HFFc6 (cell line): Measurements from ENCODE around the gene HLA-E. TPM values are rescaled to one million over a fixed set of nuclear protein-coding genes. Genes with fewer than 3 reads are reported as not detected.
"Not testable (repeated sequence)": the region's sequence is repeated elsewhere in the genome, so short reads cannot be mapped to it uniquely, and the experiment has no call there.

Experiments
- DNase-seq: peaks from one replicate; pipeline ENCODE4 v3.0.0-alpha.2; 2018
- H3K27ac Mint-ChIP-seq: 2 replicates; pipeline ENCODE4 v1.8.0; 2020; ENCODE audit warnings: mild to moderate bottlenecking, mixed read lengths
- H3K27me3 Mint-ChIP-seq: 2 replicates; pipeline ENCODE4 v1.8.0; 2021; ENCODE audit warnings: mild to moderate bottlenecking, moderate library complexity, mixed read lengths; ENCODE audit not compliant: insufficient read depth
- H3K36me3 Mint-ChIP-seq: 2 replicates; pipeline ENCODE4 v1.8.0; 2021; ENCODE audit warnings: low read depth, mixed read lengths
- H3K4me1 Mint-ChIP-seq: 2 replicates; pipeline ENCODE4 v1.8.0; 2020; ENCODE audit warnings: low read depth, mixed read lengths
- H3K4me3 Mint-ChIP-seq: 2 replicates; pipeline ENCODE4 v1.8.0; 2020; ENCODE audit warnings: mild to moderate bottlenecking, moderate library complexity, mixed read lengths
- H3K9me3 Mint-ChIP-seq: 2 replicates; pipeline ENCODE4 v1.8.0; 2020; ENCODE audit warnings: mild to moderate bottlenecking, mixed read lengths
- CTCF ChIP-seq: fragments of 200-600 bp; sonication (generic); IDR thresholded peaks from 2 replicates; pipeline ENCODE4 v1.5.0; 2021; ENCODE audit warnings: antibody characterized with exemption, mild to moderate bottlenecking
- total RNA-seq, 6 experiments: library from RNA; stranded (reverse); fragmentation: NEBNext Ultra II Directional; extraction: Animal tissue kit (Norgen Biotek cat#: 25700); gene quantifications; 2 replicates in 1 of 6; 3 replicates in 5 of 6; pipeline ENCODE4 v1.2.3, GENCODE V29; 2021

Gene HLA-E
- total RNA-seq, 6 experiments from 2014 or later, result 122 to 131 (median 126) TPM

- peak; percentile 37 for DNase-seq
Observed at GRCh38 chr6:30481965-30482644, 7.2 kb upstream of the HLA-E start.

DNA sequence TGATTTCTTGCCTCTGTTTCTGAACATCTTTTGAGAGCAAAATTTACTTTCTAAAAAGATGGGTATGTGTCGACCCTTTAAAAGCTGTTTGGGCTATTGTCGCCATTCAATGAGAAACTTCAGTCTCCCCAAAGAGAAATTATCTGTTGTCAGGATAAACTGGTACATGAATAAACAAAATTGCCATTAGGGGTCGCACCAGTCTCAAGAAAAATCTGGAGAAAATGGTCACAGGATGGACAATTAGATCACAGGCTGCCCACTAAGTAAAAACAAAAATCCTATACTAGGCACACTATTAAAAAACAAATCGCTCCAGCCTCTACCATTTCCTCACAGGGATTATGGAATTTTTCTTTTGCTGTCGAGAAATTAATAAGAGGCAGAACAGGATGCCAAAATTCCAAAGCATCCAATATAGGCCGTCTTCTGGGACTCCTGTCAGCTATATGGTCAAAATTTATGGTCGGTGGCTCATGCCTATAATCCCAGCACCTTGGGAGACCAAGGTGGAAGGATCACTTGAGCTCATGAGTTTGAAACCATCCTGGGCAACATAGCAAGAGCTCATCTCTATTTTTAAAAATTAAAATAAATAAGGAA lies 5.5 kb upstream of the HLA-E start:
- Mint-ChIP-seq H3K9me3 (no peaks in the 10 kb centered on the region), H3K27ac (no peak overlapping the region), H3K4me3 (no peak overlapping the region), H3K27me3 (peaks cover 31% of the 10 kb centered on the region), H3K4me1 (peaks cover 20% of the 10 kb centered on the region), H3K36me3 (no peaks in the 10 kb centered on the region)
- peak; percentile 86 for TF ChIP-seq CTCF
- DNase-seq, result peak; percentile 62

More at GRCh38 chr6:30481965-30482644, 7.2 kb upstream of the HLA-E start:
- H3K27ac Mint-ChIP-seq, H3K9me3 Mint-ChIP-seq, H3K36me3 Mint-ChIP-seq: not testable (repeated sequence)
- H3K4me3 Mint-ChIP-seq, result peak overlapping the region; percentile 82
- H3K4me1 Mint-ChIP-seq, result peaks cover 20% of the 10 kb centered on the region
- H3K27me3 Mint-ChIP-seq, result peaks cover 45% of the 10 kb centered on the region
- TF ChIP-seq CTCF, result peak; percentile 83

GRCh38 chr6:30485236-30485635 lies 4.1 kb upstream of the HLA-E start:
- no peak for DNase-seq
- no peak overlapping the region for H3K27ac Mint-ChIP-seq
- H3K9me3 Mint-ChIP-seq, result no peaks in the 10 kb centered on the region
- no peak overlapping the region for H3K4me3 Mint-ChIP-seq
- TF ChIP-seq CTCF, result no peak
- peaks cover 24% of the 10 kb centered on the region for H3K27me3 Mint-ChIP-seq
- peaks cover 28% of the 10 kb centered on the region for H3K4me1 Mint-ChIP-seq
- peaks cover 3% of the 10 kb centered on the region; the same call in 1 of the 2 replicates for H3K36me3 Mint-ChIP-seq

DNA sequence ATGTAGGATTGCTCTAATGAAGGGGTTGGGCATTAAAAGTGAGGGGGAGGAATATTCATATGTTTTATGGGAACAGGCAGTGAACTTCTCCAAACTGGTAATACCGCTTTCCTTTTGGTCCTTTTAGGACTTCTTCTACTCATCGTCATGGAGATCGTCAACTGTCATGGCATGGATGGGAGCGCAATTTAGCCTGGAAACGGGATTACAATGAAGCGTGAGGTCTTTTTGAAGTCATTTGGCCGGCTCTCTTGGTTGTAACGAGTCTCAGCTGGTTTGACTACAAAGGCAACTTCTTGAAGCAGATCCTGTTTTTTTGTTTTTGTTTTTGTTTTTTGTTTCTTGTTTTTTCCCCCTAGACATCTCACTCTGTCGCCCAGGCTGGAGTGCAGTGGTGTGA lies 1.4 kb upstream of the HLA-E start:
- Mint-ChIP-seq H3K36me3 (peaks cover 17% of the 10 kb centered on the region), H3K4me3 (no peak overlapping the region), H3K27me3 (peaks cover 5% of the 10 kb centered on the region), H3K4me1 (peaks cover 18% of the 10 kb centered on the region), H3K9me3 (no peaks in the 10 kb centered on the region), H3K27ac (no peak overlapping the region)
- no peak for TF ChIP-seq CTCF
- DNase-seq, result no peak

DNA sequence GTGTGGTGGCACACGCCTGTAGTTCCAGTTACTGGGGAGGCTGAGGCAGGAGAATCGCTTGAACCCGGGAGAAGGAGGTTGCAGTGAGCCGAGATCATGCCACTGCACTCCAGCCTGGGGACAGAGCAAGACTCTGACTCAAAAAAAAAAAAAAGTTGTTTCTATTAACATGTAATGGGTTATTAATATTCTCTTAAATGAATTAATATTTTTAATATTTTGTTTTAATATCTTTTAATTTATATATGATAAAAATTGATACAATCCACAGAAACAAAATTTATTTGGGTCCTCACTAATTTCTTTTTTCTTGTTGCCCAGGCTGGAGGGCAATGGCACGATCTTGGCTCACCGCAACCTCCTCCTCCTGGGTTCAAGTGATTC lies 620 bp upstream of the HLA-E start:
- Mint-ChIP-seq H3K27ac (peak overlapping the region; percentile 95), H3K36me3 (peaks cover 21% of the 10 kb centered on the region), H3K4me3 (peak overlapping the region; percentile 91), H3K4me1 (peaks cover 18% of the 10 kb centered on the region)
- not testable (repeated sequence) for DNase-seq, H3K9me3 Mint-ChIP-seq, H3K27me3 Mint-ChIP-seq

DNA sequence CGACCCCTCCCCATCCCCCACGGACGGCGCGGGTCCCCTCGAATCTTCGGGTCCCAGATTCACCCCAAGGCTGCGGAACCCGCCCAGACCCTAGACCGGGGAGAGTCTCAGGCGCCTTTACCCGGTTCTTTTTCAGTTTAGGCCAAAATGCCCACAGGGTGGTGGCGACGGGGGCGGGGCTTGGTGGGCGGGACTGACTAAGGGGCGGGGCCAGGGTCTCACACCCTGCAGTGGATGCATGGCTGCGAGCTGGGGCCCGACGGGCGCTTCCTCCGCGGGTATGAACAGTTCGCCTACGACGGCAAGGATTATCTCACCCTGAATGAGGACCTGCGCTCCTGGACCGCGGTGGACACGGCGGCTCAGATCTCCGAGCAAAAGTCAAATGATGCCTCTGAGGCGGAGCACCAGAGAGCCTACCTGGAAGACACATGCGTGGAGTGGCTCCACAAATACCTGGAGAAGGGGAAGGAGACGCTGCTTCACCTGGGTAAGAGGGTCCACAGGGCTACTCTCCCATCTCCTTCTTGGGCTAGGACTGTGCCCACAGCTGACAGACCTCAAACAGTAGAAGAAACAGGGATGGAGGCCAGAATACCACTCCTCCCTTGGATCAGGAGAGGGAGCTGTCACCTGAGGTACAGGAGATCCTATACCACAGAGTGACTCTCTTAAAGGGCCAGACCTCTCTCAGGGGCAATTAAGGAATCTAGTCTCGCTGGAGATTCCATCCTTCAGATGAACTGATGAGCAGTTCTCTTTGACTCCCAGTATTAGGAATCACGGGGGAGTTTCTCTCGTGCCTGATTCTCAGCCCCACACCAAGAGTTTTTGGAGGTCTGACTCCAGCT lies 942 bp downstream of the HLA-E start:
- H3K4me3 Mint-ChIP-seq, result peak overlapping the region; percentile 91
- no peak for TF ChIP-seq CTCF
- DNase-seq, result no peak
- peak overlapping the region; percentile 95 for H3K27ac Mint-ChIP-seq
- peaks cover 3% of the 10 kb centered on the region for H3K27me3 Mint-ChIP-seq
- H3K36me3 Mint-ChIP-seq, result peaks cover 26% of the 10 kb centered on the region
- no peaks in the 10 kb centered on the region for H3K9me3 Mint-ChIP-seq
- H3K4me1 Mint-ChIP-seq, result peaks cover 18% of the 10 kb centered on the region

DNA sequence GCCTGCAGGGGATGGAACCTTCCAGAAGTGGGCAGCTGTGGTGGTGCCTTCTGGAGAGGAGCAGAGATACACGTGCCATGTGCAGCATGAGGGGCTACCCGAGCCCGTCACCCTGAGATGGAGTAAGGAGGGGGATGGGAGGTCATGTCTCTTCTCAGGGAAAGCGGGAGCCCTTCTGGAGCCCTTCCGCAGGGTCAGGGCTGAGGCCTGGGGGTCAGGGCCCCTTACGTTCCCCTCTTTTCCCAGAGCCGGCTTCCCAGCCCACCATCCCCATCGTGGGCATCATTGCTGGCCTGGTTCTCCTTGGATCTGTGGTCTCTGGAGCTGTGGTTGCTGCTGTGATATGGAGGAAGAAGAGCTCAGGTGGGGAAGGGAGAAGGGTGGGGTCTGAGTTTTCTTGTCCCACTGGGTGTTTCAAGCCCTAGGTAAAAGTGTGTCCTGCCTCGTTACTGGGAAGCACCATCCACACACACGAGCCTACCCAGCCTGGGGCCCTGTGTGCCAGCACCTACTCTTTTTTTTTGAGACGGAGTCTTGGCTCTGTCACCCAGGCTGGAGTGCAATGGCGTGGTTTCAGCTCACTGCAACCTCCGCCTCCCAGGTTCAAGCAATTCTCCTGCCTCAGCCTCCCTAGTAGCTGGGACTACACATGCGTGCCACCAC lies 2.1 kb downstream of the HLA-E start:
- H3K27ac Mint-ChIP-seq, H3K27me3 Mint-ChIP-seq, H3K9me3 Mint-ChIP-seq, DNase-seq, H3K4me3 Mint-ChIP-seq: not testable (repeated sequence)
- Mint-ChIP-seq H3K36me3 (peaks cover 26% of the 10 kb centered on the region), H3K4me1 (peaks cover 25% of the 10 kb centered on the region)
